GM12891 (cell line): ENCODE data around the gene PSAT1.

Source experiments
- POLR2A ChIP-seq: IDR thresholded peaks from 2 replicates; pipeline ENCODE4 v1.6.1; 2011; ENCODE audit warnings: low read depth, low read length, control low read depth
- POLR2AphosphoS5 ChIP-seq: IDR thresholded peaks from 2 replicates; pipeline ENCODE4 v1.6.1; 2011; ENCODE audit warnings: low read depth, low read length, control low read depth
- POU2F2 ChIP-seq: IDR thresholded peaks from 2 replicates; pipeline ENCODE4 v1.6.1; 2011; ENCODE audit warnings: low read depth, mild to moderate bottlenecking, control low read depth, low read length, moderate library complexity
- SPI1 ChIP-seq: IDR thresholded peaks from 2 replicates; pipeline ENCODE4 v1.6.1; 2011; ENCODE audit warnings: low read depth, low read length, control low read depth
- TAF1 ChIP-seq: IDR thresholded peaks from 2 replicates; pipeline ENCODE4 v1.6.1; 2011; ENCODE audit warnings: low read depth, low read length, control low read depth

GRCh38 chr9:78368236-78368635 lies 71.3 kb downstream of the PSAT1 start:
- TF ChIP-seq POLR2A (no peak), TAF1 (no peak), SPI1 (no peak), POLR2AphosphoS5 (no peak), POU2F2 (no peak)
